Breast epithelium (tissue), 4 donors: Measurements from ENCODE around the gene FAM89B. TPM values are rescaled to one million over a fixed set of nuclear protein-coding genes. Genes with fewer than 3 reads are reported as not detected.

ENCODE experiments used
- DNase-seq, 2 donors: peaks; one replicate each; pipeline ENCODE4 v3.0.0-alpha.2; 2019; ENCODE audit warnings: low spot score in 2 of 2
- H3K27ac ChIP-seq, 2 donors: fragments of 200-600 bp; sonication (generic) in 1 of 2; one replicate each; pipeline ENCODE4 v1.5.1; 2016 to 2019; ENCODE audit warnings: mild to moderate bottlenecking in 1 of 2
- H3K27me3 ChIP-seq, 2 donors: fragments of 200-600 bp; sonication (generic) in 1 of 2; one replicate each; pipeline versions ENCODE4 v1.5.1 to v1.6.0; 2017 to 2019; ENCODE audit warnings: control low read depth in 1 of 2, mild to moderate bottlenecking in 1 of 2
- H3K36me3 ChIP-seq: fragments of 200-600 bp; one replicate; pipeline ENCODE4 v1.5.1; 2019
- H3K4me1 ChIP-seq, 2 donors: fragments of 200-600 bp; sonication (generic); one replicate each; pipeline ENCODE4 v1.5.1; 2016 to 2019; ENCODE audit warnings: control low read depth in 1 of 2
- H3K4me3 ChIP-seq, 3 donors: fragments of 200-600 bp; sonication (generic); 1 replicate in 2 of 3; 2 replicates in 1 of 3; pipeline ENCODE4 v1.5.1; 2016 to 2019; ENCODE audit warnings: mild to moderate bottlenecking in 3 of 3, moderate library complexity in 2 of 3
- H3K9me3 ChIP-seq, 2 donors: fragments of 200-600 bp; sonication (generic) in 1 of 2; one replicate each; pipeline ENCODE4 v1.5.1; 2016 to 2019; ENCODE audit warnings: control low read depth in 1 of 2
- CTCF ChIP-seq, 3 donors: fragments of 450-650 bp; IDR thresholded peaks; one replicate each; pipeline ENCODE4 v1.5.1; 2016 to 2017; ENCODE audit warnings: antibody characterized with exemption in 3 of 3, mild to moderate bottlenecking in 3 of 3, moderate library complexity in 3 of 3
- POLR2A ChIP-seq: fragments of 450-650 bp; IDR thresholded peaks from one replicate; pipeline ENCODE4 v1.6.1; 2016; ENCODE audit warnings: antibody characterized with exemption, mild to moderate bottlenecking, moderate library complexity
- POLR2AphosphoS5 ChIP-seq, 3 donors: sonication (generic); formaldehyde crosslinking; IDR thresholded peaks; one replicate each; pipeline ENCODE4 v1.6.1; 2017; ENCODE audit warnings: antibody characterized with exemption in 3 of 3
- intact Hi-C: fragments of 100-400 bp; cut with DNase I; formaldehyde crosslinking; loops from one replicate; pipeline ENCODE4 v1.15.1; 2023; ENCODE audit warnings: low total_unique reads
- total RNA-seq, 3 donors: library from RNA; depleted of rRNA; stranded (reverse); fragments of >200 nt; gene quantifications; one replicate each; pipeline ENCODE4 v1.1.0, GENCODE V29; 2016

Gene FAM89B
- total RNA-seq, 3 donors from 2014 or later, result 37.4 to 51.4 (median 40.8) TPM

- peaks cover 8% of the 10 kb centered on the region for H3K36me3 ChIP-seq
- intact Hi-C loops, result no loop called here
Measured at GRCh38 chr11:65532388-65533064, 39.8 kb upstream of the FAM89B start.

GRCh38 chr11:65535102-65535501, 37.2 kb upstream of the FAM89B start:
- intact Hi-C loops, result no loop called here
- Histone ChIP-seq H3K27me3 (no peaks in the 10 kb centered on the region), H3K9me3 (no peaks in the 10 kb centered on the region), H3K27ac (no peak overlapping the region), H3K4me1 (no peaks in the 10 kb centered on the region), H3K36me3 (peaks cover 8% of the 10 kb centered on the region), H3K4me3 (no peak overlapping the region)
- TF ChIP-seq POLR2A (no peak), POLR2AphosphoS5 (IDR thresholded peaks at IDR 0.05) (no peak), CTCF (IDR thresholded peaks at IDR 0.05) (no peak)
- DNase-seq, result no peak

More at GRCh38 chr11:65532388-65533064, 39.8 kb upstream of the FAM89B start:
- no peaks in the 10 kb centered on the region for H3K27me3 ChIP-seq
- no peak for TF ChIP-seq CTCF (IDR thresholded peaks at IDR 0.05)
- TF ChIP-seq POLR2AphosphoS5 (IDR thresholded peaks at IDR 0.05), result no peak
- TF ChIP-seq POLR2A, result no peak
- DNase-seq, result no peak
- no peak overlapping the region for H3K4me3 ChIP-seq
- no peak overlapping the region for H3K27ac ChIP-seq
- no peaks in the 10 kb centered on the region for H3K4me1 ChIP-seq
- H3K9me3 ChIP-seq, result no peaks in the 10 kb centered on the region

- TF ChIP-seq POLR2A (no peak), POLR2AphosphoS5 (IDR thresholded peaks at IDR 0.05) (no peak), CTCF (IDR thresholded peaks at IDR 0.05) (no peak)
- H3K27ac ChIP-seq, result peak overlapping the region in 1 of 2 donors; percentile 19
- intact Hi-C loops, result no loop called here
- peaks cover 6 to 7% of the 10 kb centered on the region in 2 donors for H3K4me1 ChIP-seq
- H3K27me3 ChIP-seq, result no peaks in the 10 kb centered on the region
- no peak overlapping the region for H3K4me3 ChIP-seq
- H3K9me3 ChIP-seq, result no peaks in the 10 kb centered on the region
- H3K36me3 ChIP-seq, result no peaks in the 10 kb centered on the region
- no peak for DNase-seq
Measured at GRCh38 chr11:65536412-65537295, 35.7 kb upstream of the FAM89B start.

DNA sequence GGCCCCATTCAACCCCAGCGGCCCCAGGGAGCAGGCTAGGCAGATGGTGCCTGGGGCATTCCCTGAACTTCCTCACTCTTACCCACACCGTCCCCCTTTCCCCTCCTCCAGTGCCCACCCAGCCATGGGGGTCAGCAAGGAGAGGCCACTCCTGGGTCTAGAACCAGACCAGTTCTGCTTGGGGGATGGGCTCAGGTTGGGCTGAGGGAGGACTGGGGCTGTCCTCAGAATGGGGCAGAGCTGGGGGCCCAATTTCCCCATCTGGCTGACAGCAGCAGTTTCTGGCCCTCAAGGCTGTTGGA, 35.1 kb upstream of the FAM89B start:
- no peak for TF ChIP-seq POLR2AphosphoS5 (IDR thresholded peaks at IDR 0.05)
- Histone ChIP-seq H3K27ac (peak overlapping the region in 1 of 2 donors; percentile 19), H3K4me1 (peaks cover 6 to 12% of the 10 kb centered on the region in 2 donors), H3K9me3 (no peaks in the 10 kb centered on the region), H3K36me3 (no peaks in the 10 kb centered on the region), H3K4me3 (no peak overlapping the region), H3K27me3 (no peaks in the 10 kb centered on the region)
- intact Hi-C loops, result no loop called here
- DNase-seq, result no peak

GRCh38 chr11:65537620-65538231, 34.6 kb upstream of the FAM89B start:
- Histone ChIP-seq H3K27ac (peak overlapping the region in 1 of 2 donors; percentile 19), H3K27me3 (no peaks in the 10 kb centered on the region), H3K9me3 (no peaks in the 10 kb centered on the region), H3K4me3 (no peak overlapping the region), H3K36me3 (no peaks in the 10 kb centered on the region), H3K4me1 (peaks cover 6 to 12% of the 10 kb centered on the region in 2 donors)
- intact Hi-C loops, result no loop called here
- no peak for TF ChIP-seq POLR2A
- TF ChIP-seq CTCF (IDR thresholded peaks at IDR 0.05), result no peak
- no peak for TF ChIP-seq POLR2AphosphoS5 (IDR thresholded peaks at IDR 0.05)
- DNase-seq, result no peak
